Kidney (tissue), 14 donors: ENCODE measurements around the gene RFC2. TPM values are rescaled to one million over a fixed set of nuclear protein-coding genes. Genes with fewer than 3 reads are reported as not detected.

ENCODE experiments used
- DNase-seq, 5 donors: peaks; one replicate each; pipeline ENCODE4 v3.0.0-alpha.2; 2013 to 2020
- FAIRE-seq: peaks from 2 replicates; lab custom pipeline; 2012; peaks lifted over from hg19 to GRCh38; lab: Jason Lieb, UNC
- H3K27ac ChIP-seq, 2 donors: one replicate each; pipeline ENCODE4 v1.7.0; 2013; ENCODE audit warnings: low read depth in 2 of 2, low read length in 2 of 2, inconsistent platforms in 1 of 2
- H3K27me3 ChIP-seq: one replicate; pipeline ENCODE4 v1.7.1; 2013; ENCODE audit warnings: low read length, inconsistent platforms; ENCODE audit not compliant: control insufficient read depth, insufficient read depth
- H3K36me3 ChIP-seq, 3 donors: one replicate each; pipeline versions ENCODE4 v1.7.0 to v1.7.1; 2013; ENCODE audit warnings: low read length in 3 of 3, control low read depth in 1 of 3, inconsistent platforms in 1 of 3; ENCODE audit not compliant: insufficient read depth in 3 of 3, control insufficient read depth in 2 of 3
- H3K4me1 ChIP-seq, 3 donors: one replicate each; pipeline versions ENCODE4 v1.7.0 to v1.7.1; 2013; ENCODE audit warnings: low read length in 3 of 3, inconsistent platforms in 1 of 3, low read depth in 1 of 3; ENCODE audit not compliant: control insufficient read depth in 2 of 3, insufficient read depth in 2 of 3
- H3K4me3 ChIP-seq, 3 donors: one replicate each; pipeline versions ENCODE4 v1.7.0 to v1.8.1; 2013; ENCODE audit warnings: low read length in 3 of 3, control low read depth in 1 of 3, inconsistent platforms in 1 of 3
- H3K9ac ChIP-seq, 3 donors: one replicate each; pipeline versions ENCODE4 v1.7.0 to v1.7.1; 2013; ENCODE audit warnings: low read length in 3 of 3, control low read depth in 1 of 3, inconsistent platforms in 1 of 3
- H3K9me3 ChIP-seq, 3 donors: one replicate each; pipeline versions ENCODE4 v1.7.0 to v1.7.1; 2013; ENCODE audit warnings: low read length in 3 of 3, control low read depth in 1 of 3, inconsistent platforms in 1 of 3; ENCODE audit not compliant: control insufficient read depth in 2 of 3, insufficient read depth in 1 of 3
- intact Hi-C: fragments of 100-400 bp; cut with DNase I; formaldehyde crosslinking; loops from one replicate; pipeline ENCODE4 v1.11.1; 2022
- polyA plus RNA-seq: library from polyadenylated mRNA; stranded (reverse); fragments of 350-450 nt; fragmentation: Illumina TruSeq; extraction: RNeasy Lipid Tissue Mini Kit (QIAGEN cat#74804); gene quantifications from one replicate; pipeline ENCODE4 v1.2.3, GENCODE V29; 2014; ENCODE audit warnings: low read depth, low replicate concordance; ENCODE audit not compliant: insufficient read depth
- total RNA-seq: library from RNA; stranded (reverse); fragmentation: NEBNext Ultra II Directional; extraction: Animal tissue kit (Norgen Biotek cat#: 25700); gene quantifications from one replicate; pipeline ENCODE4 v1.2.1, GENCODE V29; 2021
- TF ChIP-seq, protein P1 (sequence below): IDR thresholded peaks from 3 replicates; pipeline ENCODE4 v1.5.1; 2012; ENCODE audit warnings: mild to moderate bottlenecking, moderate library complexity, borderline replicate concordance; ENCODE audit not compliant: insufficient read depth; ENCODE audit errors: extremely low read depth
- donor health status: control.
- donor health status: control.
- donor health status: control.
- donor health status: control.
- donor health status: control.
- donor health status: DM: yes; HTN: yes; CAD: no.
- donor health status: Normal renal cell carcinoma (clear cell type).

RFC2 gene
- total and polyA plus RNA-seq, 2 donors from 2014 or later = 16.2 to 21.1 TPM

DNA sequence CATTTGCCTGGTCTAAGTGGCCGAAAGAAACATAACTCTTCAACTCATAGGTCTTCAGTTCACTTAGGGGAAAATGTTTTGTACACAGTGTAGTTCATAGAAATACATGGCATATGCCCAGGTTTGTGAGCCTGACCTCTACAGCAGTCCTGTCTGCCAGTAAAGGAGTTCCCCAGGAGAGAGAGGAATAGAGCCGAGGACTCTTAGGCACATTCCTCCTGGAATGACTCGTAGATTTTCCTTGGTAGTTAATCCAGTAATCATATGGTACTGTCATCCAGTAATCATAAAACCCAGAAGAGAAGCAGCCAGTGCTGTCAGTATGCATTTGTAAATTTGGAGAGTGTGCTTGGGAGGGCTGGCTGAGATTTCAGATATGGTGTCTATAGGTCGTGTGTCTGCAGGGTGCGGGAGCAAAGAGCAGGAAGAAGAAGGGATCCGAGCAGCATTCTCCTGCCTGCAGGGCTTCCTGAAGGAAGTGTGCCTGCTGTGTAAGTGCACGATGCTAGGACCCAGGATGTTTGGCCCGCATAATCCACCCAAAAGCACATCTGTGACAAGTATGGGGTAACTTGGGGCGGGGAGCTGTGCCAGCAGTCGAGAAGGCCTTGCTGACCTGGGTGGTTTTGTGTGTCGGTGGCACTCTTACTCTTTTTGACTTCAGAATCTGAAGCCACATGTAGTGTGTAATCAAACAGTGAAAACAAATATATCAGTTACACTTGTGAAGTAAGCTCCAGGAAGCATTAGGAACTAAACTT lies 66.1 kb downstream of the RFC2 start:
- intact Hi-C loops = no loop called here
- TF ChIP-seq, protein P1, sequence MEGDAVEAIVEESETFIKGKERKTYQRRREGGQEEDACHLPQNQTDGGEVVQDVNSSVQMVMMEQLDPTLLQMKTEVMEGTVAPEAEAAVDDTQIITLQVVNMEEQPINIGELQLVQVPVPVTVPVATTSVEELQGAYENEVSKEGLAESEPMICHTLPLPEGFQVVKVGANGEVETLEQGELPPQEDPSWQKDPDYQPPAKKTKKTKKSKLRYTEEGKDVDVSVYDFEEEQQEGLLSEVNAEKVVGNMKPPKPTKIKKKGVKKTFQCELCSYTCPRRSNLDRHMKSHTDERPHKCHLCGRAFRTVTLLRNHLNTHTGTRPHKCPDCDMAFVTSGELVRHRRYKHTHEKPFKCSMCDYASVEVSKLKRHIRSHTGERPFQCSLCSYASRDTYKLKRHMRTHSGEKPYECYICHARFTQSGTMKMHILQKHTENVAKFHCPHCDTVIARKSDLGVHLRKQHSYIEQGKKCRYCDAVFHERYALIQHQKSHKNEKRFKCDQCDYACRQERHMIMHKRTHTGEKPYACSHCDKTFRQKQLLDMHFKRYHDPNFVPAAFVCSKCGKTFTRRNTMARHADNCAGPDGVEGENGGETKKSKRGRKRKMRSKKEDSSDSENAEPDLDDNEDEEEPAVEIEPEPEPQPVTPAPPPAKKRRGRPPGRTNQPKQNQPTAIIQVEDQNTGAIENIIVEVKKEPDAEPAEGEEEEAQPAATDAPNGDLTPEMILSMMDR = no peak
- FAIRE-seq (no peak), DNase-seq (no peak)
- Histone ChIP-seq H3K27ac (no peak overlapping the region), H3K9ac (no peak overlapping the region), H3K4me1 (peaks cover 0 to 10% (median 3%) of the 10 kb centered on the region in 3 donors), H3K36me3 (peaks cover 28 to 50% (median 31%) of the 10 kb centered on the region in 3 donors), H3K4me3 (no peak overlapping the region), H3K27me3 (no peaks in the 10 kb centered on the region), H3K9me3 (no peaks in the 10 kb centered on the region)

- FAIRE-seq (no peak), DNase-seq (no peak)
- Histone ChIP-seq H3K4me1 (peaks cover 0 to 16% (median 12%) of the 10 kb centered on the region in 3 donors), H3K27ac (no peak overlapping the region), H3K9ac (no peak overlapping the region), H3K36me3 (peaks cover 18 to 33% (median 20%) of the 10 kb centered on the region in 3 donors), H3K4me3 (no peak overlapping the region), H3K9me3 (no peaks in the 10 kb centered on the region), H3K27me3 (no peaks in the 10 kb centered on the region)
- TF ChIP-seq, protein P1 = no peak
- intact Hi-C loops = no loop called here
These were observed 68.6 kb downstream of the RFC2 start for GRCh38 chr7:74185636-74186035.

DNA sequence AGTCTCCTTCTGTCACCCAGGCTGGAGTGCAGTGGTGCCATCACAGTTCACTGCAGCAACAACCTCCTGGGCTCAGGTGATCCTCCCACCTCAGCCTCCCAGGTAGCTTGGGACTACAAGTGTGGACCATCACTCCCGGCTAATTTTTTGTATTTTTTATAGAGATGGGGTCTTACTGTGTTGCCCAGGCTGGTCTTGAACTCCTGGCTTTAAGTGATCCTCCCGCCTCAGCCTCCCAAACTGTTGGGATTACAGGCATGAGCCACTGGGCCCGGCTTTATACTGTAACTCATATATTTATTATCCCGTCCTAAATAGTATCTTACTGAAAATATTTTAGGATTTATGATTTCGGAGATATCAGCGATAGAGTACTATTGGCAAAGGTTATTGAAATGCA lies 69.2 kb downstream of the RFC2 start:
- Histone ChIP-seq H3K9me3 (no peaks in the 10 kb centered on the region), H3K4me1 (peaks cover 0 to 17% (median 12%) of the 10 kb centered on the region in 3 donors), H3K36me3 (peaks cover 14 to 27% (median 18%) of the 10 kb centered on the region in 3 donors), H3K4me3 (no peak overlapping the region), H3K27ac (no peak overlapping the region), H3K27me3 (no peaks in the 10 kb centered on the region), H3K9ac (no peak overlapping the region)
- intact Hi-C loops = no loop called here
- TF ChIP-seq, protein P1 = no peak
- DNase-seq = no peak
- no peak for FAIRE-seq
